Measurements from ENCODE around the gene VSTM4. TPM values are rescaled to one million over a fixed set of nuclear protein-coding genes. Genes with fewer than 3 reads are reported as not detected.

VSTM4 gene
- total and polyA plus RNA-seq, 2 donors (not counting 1 experiment from before 2014, with no cell fraction given): not detected

- H3K27ac ChIP-seq (ENCODE audit: low read length in 2 of 2): no peak overlapping the region
- peaks cover 0 to 46% (median 16%) of the 10 kb centered on the region in 4 experiments for H3K27me3 ChIP-seq (replicated peaks in 1 of 4; ENCODE audit: control extremely low read depth in 1 of 4, control insufficient read depth in 3 of 4, insufficient read depth in 4 of 4, low read length in 3 of 4)
- H3K9me3 ChIP-seq (ENCODE audit: control extremely low read depth in 1 of 3, control insufficient read depth in 2 of 3, insufficient read depth in 1 of 3, low read length in 2 of 3): peaks cover 0 to 5% (median 0%) of the 10 kb centered on the region in 3 donors
- ATAC-seq (ENCODE audit: low read depth): no peak
- peaks cover 17% of the 10 kb centered on the region for H3K27me3 Mint-ChIP-seq
- H3K27ac Mint-ChIP-seq: no peak overlapping the region
- WGBS (ENCODE audit: insufficient coverage): 94% methylated on average over 2 of the region's 3 CpGs
- no peaks in the 10 kb centered on the region for H3K36me3 ChIP-seq (replicated peaks in 1 of 2; ENCODE audit: control extremely low read depth in 1 of 2, control insufficient read depth in 1 of 2, extremely low read depth in 1 of 2, insufficient read depth in 2 of 2, low read length in 1 of 2)
- no peaks in the 10 kb centered on the region for H3K79me2 ChIP-seq (ENCODE audit: control insufficient read depth, insufficient read depth, low read length)
- H3K4me2 ChIP-seq (replicated peaks; ENCODE audit: low read depth, low read length, poor library complexity, severe bottlenecking): no peak overlapping the region
- H3K4me1 ChIP-seq (ENCODE audit: control insufficient read depth in 2 of 2, insufficient read depth in 2 of 2, low read length in 2 of 2): peaks cover 4 to 5% of the 10 kb centered on the region in 2 donors
- H3K9ac ChIP-seq (ENCODE audit: low read length): no peak overlapping the region
- H3K4me3 ChIP-seq (ENCODE audit: control extremely low read depth in 1 of 5, extremely low read depth in 1 of 5, insufficient read depth in 1 of 5, low read depth in 2 of 5, low read length in 4 of 5): no peak overlapping the region
- peaks cover 4% of the 10 kb centered on the region for H3K4me1 Mint-ChIP-seq
- CTCF ChIA-PET: no interaction called here
- intact Hi-C loops (cut with micrococcal nuclease): no loop called here
- no peaks in the 10 kb centered on the region for H4K20me1 ChIP-seq (ENCODE audit: control insufficient read depth, insufficient read depth, low read length, poor library complexity, severe bottlenecking)
- TF ChIP-seq, protein P1, sequence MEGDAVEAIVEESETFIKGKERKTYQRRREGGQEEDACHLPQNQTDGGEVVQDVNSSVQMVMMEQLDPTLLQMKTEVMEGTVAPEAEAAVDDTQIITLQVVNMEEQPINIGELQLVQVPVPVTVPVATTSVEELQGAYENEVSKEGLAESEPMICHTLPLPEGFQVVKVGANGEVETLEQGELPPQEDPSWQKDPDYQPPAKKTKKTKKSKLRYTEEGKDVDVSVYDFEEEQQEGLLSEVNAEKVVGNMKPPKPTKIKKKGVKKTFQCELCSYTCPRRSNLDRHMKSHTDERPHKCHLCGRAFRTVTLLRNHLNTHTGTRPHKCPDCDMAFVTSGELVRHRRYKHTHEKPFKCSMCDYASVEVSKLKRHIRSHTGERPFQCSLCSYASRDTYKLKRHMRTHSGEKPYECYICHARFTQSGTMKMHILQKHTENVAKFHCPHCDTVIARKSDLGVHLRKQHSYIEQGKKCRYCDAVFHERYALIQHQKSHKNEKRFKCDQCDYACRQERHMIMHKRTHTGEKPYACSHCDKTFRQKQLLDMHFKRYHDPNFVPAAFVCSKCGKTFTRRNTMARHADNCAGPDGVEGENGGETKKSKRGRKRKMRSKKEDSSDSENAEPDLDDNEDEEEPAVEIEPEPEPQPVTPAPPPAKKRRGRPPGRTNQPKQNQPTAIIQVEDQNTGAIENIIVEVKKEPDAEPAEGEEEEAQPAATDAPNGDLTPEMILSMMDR (IDR thresholded peaks at IDR 0.05): no peak
- TF ChIP-seq EZH2 (IDR thresholded peaks at IDR 0.05; ENCODE audit: borderline replicate concordance, insufficient read depth, low read depth, low read length, poor library complexity, severe bottlenecking): no peak
- no peak overlapping the region for H3K4me3 Mint-ChIP-seq
- H3K9me3 Mint-ChIP-seq (ENCODE audit: insufficient read depth): no peaks in the 10 kb centered on the region
- DNase-seq: no peak
- no peak overlapping the region for H2AFZ ChIP-seq (ENCODE audit: insufficient read depth, low read depth, low read length, poor library complexity, severe bottlenecking)
- POLR2A ChIA-PET: no interaction called here
Measured at GRCh38 chr10:49112098-49112497, 3.2 kb downstream of the VSTM4 start.

DNA sequence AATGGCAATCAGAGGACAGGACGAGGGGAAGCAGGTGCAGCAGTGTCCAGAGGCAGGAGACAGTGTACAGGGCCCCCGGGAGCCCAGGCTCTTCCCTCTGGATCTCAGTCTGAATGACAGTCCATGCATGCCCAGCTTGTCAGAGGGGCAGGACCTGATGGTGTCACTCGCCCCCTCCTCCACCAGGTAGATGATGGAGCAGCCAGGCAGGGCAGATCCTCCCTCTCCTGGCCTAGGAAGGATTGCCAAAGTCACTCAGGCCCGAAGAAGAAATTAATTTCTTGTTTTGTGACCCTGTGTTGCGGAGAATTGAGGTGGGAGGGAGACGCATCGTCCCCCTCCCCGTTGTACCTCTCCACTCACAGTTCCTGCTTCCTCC lies 4.0 kb downstream of the VSTM4 start:
- WGBS (ENCODE audit: insufficient coverage): 83% methylated on average over 3 of the region's 8 CpGs
- intact Hi-C loops (cut with micrococcal nuclease): no loop called here
- no peak overlapping the region for H3K9ac ChIP-seq (ENCODE audit: low read length)
- H3K27ac ChIP-seq (ENCODE audit: low read length in 2 of 2): no peak overlapping the region
- H3K9me3 ChIP-seq (ENCODE audit: control extremely low read depth in 1 of 3, control insufficient read depth in 2 of 3, insufficient read depth in 1 of 3, low read length in 2 of 3): peaks cover 0 to 5% (median 0%) of the 10 kb centered on the region in 3 donors
- no peaks in the 10 kb centered on the region for H3K36me3 ChIP-seq (replicated peaks in 1 of 2; ENCODE audit: control extremely low read depth in 1 of 2, control insufficient read depth in 1 of 2, extremely low read depth in 1 of 2, insufficient read depth in 2 of 2, low read length in 1 of 2)
- ChIA-PET CTCF (no interaction called here), POLR2A (no interaction called here)
- H3K79me2 ChIP-seq (ENCODE audit: control insufficient read depth, insufficient read depth, low read length): no peaks in the 10 kb centered on the region
- H3K4me1 ChIP-seq (ENCODE audit: control insufficient read depth in 2 of 2, insufficient read depth in 2 of 2, low read length in 2 of 2): peaks cover 4 to 5% of the 10 kb centered on the region in 2 donors
- H3K4me1 Mint-ChIP-seq: peaks cover 4% of the 10 kb centered on the region
- DNase-seq (no peak), ATAC-seq (ENCODE audit: low read depth) (no peak)
- peaks cover 0 to 43% (median 12%) of the 10 kb centered on the region in 4 experiments for H3K27me3 ChIP-seq (replicated peaks in 1 of 4; ENCODE audit: control extremely low read depth in 1 of 4, control insufficient read depth in 3 of 4, insufficient read depth in 4 of 4, low read length in 3 of 4)
- H3K9me3 Mint-ChIP-seq (ENCODE audit: insufficient read depth): no peaks in the 10 kb centered on the region
- H2AFZ ChIP-seq (ENCODE audit: insufficient read depth, low read depth, low read length, poor library complexity, severe bottlenecking): no peak overlapping the region
- H3K27ac Mint-ChIP-seq: no peak overlapping the region
- H3K4me3 ChIP-seq (ENCODE audit: control extremely low read depth in 1 of 5, extremely low read depth in 1 of 5, insufficient read depth in 1 of 5, low read depth in 2 of 5, low read length in 4 of 5): no peak overlapping the region
- no peak overlapping the region for H3K4me2 ChIP-seq (replicated peaks; ENCODE audit: low read depth, low read length, poor library complexity, severe bottlenecking)
- TF ChIP-seq EZH2 (IDR thresholded peaks at IDR 0.05; ENCODE audit: borderline replicate concordance, insufficient read depth, low read depth, low read length, poor library complexity, severe bottlenecking): no peak
- TF ChIP-seq, protein P1 (IDR thresholded peaks at IDR 0.05): no peak
- no peaks in the 10 kb centered on the region for H4K20me1 ChIP-seq (ENCODE audit: control insufficient read depth, insufficient read depth, low read length, poor library complexity, severe bottlenecking)
- H3K4me3 Mint-ChIP-seq: no peak overlapping the region
- H3K27me3 Mint-ChIP-seq: peaks cover 16% of the 10 kb centered on the region

Measured in B cell (primary cell).